ENCODE data around the gene ADCYAP1R1.

ADCYAP1R1 gene

GRCh38 chr7:31099451-31100444 lies 47.6 kb downstream of the ADCYAP1R1 start:
- H3K36me3 ChIP-seq (replicated peaks; ENCODE audit: low read depth, low read length), result no peaks in the 10 kb centered on the region
- no peak overlapping the region for H3K4me2 ChIP-seq (ENCODE audit: low read length)
- H3K27me3 ChIP-seq (ENCODE audit: low read depth, low read length), result no peaks in the 10 kb centered on the region
- no peak overlapping the region for H3K4me3 ChIP-seq (ENCODE audit: low read length)
- no peak overlapping the region for H3K9ac ChIP-seq (ENCODE audit: low read length)
- no peaks in the 10 kb centered on the region for H4K20me1 ChIP-seq (ENCODE audit: insufficient read depth, low read length)
- no peak for TF ChIP-seq CTCF (IDR thresholded peaks at IDR 0.05; ENCODE audit: low read depth, low read length)
- no peak overlapping the region for H2AFZ ChIP-seq (ENCODE audit: low read depth, low read length)
- no peaks in the 10 kb centered on the region for H3K4me1 ChIP-seq (ENCODE audit: low read length)
- H3K79me2 ChIP-seq (ENCODE audit: low read length), result no peaks in the 10 kb centered on the region
- no peak overlapping the region for H3K27ac ChIP-seq (ENCODE audit: low read length)
- no peaks in the 10 kb centered on the region for H3K9me3 ChIP-seq (ENCODE audit: insufficient read depth, low read length)

GRCh38 chr7:31100445-31100844 lies 48.3 kb downstream of the ADCYAP1R1 start:
- H3K27ac ChIP-seq (ENCODE audit: low read length), result no peak overlapping the region

GRCh38 chr7:31100871-31101270 lies 48.8 kb downstream of the ADCYAP1R1 start:
- no peak for TF ChIP-seq CTCF (IDR thresholded peaks at IDR 0.05; ENCODE audit: low read depth, low read length)
- no peak for TF ChIP-seq EZH2phosphoT487 (IDR thresholded peaks at IDR 0.05; ENCODE audit: low read depth)
- H3K27ac ChIP-seq (ENCODE audit: low read length), result no peak overlapping the region
- no peak overlapping the region for H3K4me2 ChIP-seq (ENCODE audit: low read length)
- no peaks in the 10 kb centered on the region for H3K9me3 ChIP-seq (ENCODE audit: insufficient read depth, low read length)
- no peaks in the 10 kb centered on the region for H4K20me1 ChIP-seq (ENCODE audit: insufficient read depth, low read length)
- H2AFZ ChIP-seq (ENCODE audit: low read depth, low read length), result no peak overlapping the region
- H3K9ac ChIP-seq (ENCODE audit: low read length), result no peak overlapping the region
- H3K27me3 ChIP-seq (ENCODE audit: low read depth, low read length), result no peaks in the 10 kb centered on the region
- H3K36me3 ChIP-seq (replicated peaks; ENCODE audit: low read depth, low read length), result no peaks in the 10 kb centered on the region
- H3K4me3 ChIP-seq (ENCODE audit: low read length), result no peak overlapping the region
- H3K4me1 ChIP-seq (ENCODE audit: low read length), result no peaks in the 10 kb centered on the region
- no peaks in the 10 kb centered on the region for H3K79me2 ChIP-seq (ENCODE audit: low read length)

More at GRCh38 chr7:31100445-31100844, 48.3 kb downstream of the ADCYAP1R1 start:
- Histone ChIP-seq H3K9ac (ENCODE audit: low read length) (no peak overlapping the region), H3K4me1 (ENCODE audit: low read length) (no peaks in the 10 kb centered on the region), H4K20me1 (ENCODE audit: insufficient read depth, low read length) (no peaks in the 10 kb centered on the region), H2AFZ (ENCODE audit: low read depth, low read length) (no peak overlapping the region), H3K9me3 (ENCODE audit: insufficient read depth, low read length) (no peaks in the 10 kb centered on the region), H3K4me2 (ENCODE audit: low read length) (no peak overlapping the region), H3K79me2 (ENCODE audit: low read length) (no peaks in the 10 kb centered on the region), H3K27me3 (ENCODE audit: low read depth, low read length) (no peaks in the 10 kb centered on the region), H3K36me3 (replicated peaks; ENCODE audit: low read depth, low read length) (no peaks in the 10 kb centered on the region), H3K4me3 (ENCODE audit: low read length) (no peak overlapping the region)
- TF ChIP-seq CTCF (IDR thresholded peaks at IDR 0.05; ENCODE audit: low read depth, low read length) (no peak), EZH2phosphoT487 (IDR thresholded peaks at IDR 0.05; ENCODE audit: low read depth) (no peak)

- Histone ChIP-seq H3K4me2 (ENCODE audit: low read length) (no peak overlapping the region), H3K9me3 (ENCODE audit: insufficient read depth, low read length) (no peaks in the 10 kb centered on the region)
Measured at GRCh38 chr7:31101544-31101943, 49.4 kb downstream of the ADCYAP1R1 start.

More at GRCh38 chr7:31101544-31101943, 49.4 kb downstream of the ADCYAP1R1 start:
- Histone ChIP-seq H3K4me3 (ENCODE audit: low read length) (no peak overlapping the region), H3K4me1 (ENCODE audit: low read length) (no peaks in the 10 kb centered on the region), H3K27ac (ENCODE audit: low read length) (no peak overlapping the region), H3K27me3 (ENCODE audit: low read depth, low read length) (no peaks in the 10 kb centered on the region), H3K36me3 (replicated peaks; ENCODE audit: low read depth, low read length) (no peaks in the 10 kb centered on the region), H2AFZ (ENCODE audit: low read depth, low read length) (no peak overlapping the region), H3K9ac (ENCODE audit: low read length) (no peak overlapping the region), H3K79me2 (ENCODE audit: low read length) (no peaks in the 10 kb centered on the region), H4K20me1 (ENCODE audit: insufficient read depth, low read length) (no peaks in the 10 kb centered on the region)
- TF ChIP-seq CTCF (IDR thresholded peaks at IDR 0.05; ENCODE audit: low read depth, low read length), result no peak
- TF ChIP-seq EZH2phosphoT487 (IDR thresholded peaks at IDR 0.05; ENCODE audit: low read depth), result no peak

All from OCI-LY3 (cell line).